Progenitor cell of endocrine pancreas (in vitro differentiated cells): ENCODE results near the gene RALGPS2. TPM values are rescaled to one million over a fixed set of nuclear protein-coding genes. Genes with fewer than 3 reads are reported as not detected.

Experiments used
- DNase-seq: peaks from one replicate; pipeline ENCODE4 v3.0.0; 2021; ENCODE audit warnings: low spot score; ENCODE audit not compliant: unreplicated experiment
- H3K27ac Mint-ChIP-seq: 2 replicates; pipeline ENCODE4 v1.8.0; 2021; ENCODE audit warnings: mild to moderate bottlenecking, moderate library complexity, mixed read lengths
- H3K27me3 Mint-ChIP-seq: 2 replicates; pipeline ENCODE4 v1.8.0; 2021; ENCODE audit warnings: mixed read lengths
- H3K36me3 Mint-ChIP-seq: 2 replicates; pipeline ENCODE4 v1.8.0; 2022; ENCODE audit warnings: mixed read lengths; ENCODE audit not compliant: insufficient read depth
- H3K4me1 Mint-ChIP-seq: 2 replicates; pipeline ENCODE4 v1.8.0; 2021; ENCODE audit warnings: low read depth, mixed read lengths
- H3K4me3 Mint-ChIP-seq: 2 replicates; pipeline ENCODE4 v1.8.0; 2021; ENCODE audit warnings: low read depth, mild to moderate bottlenecking, moderate library complexity, mixed read lengths
- H3K9me3 Mint-ChIP-seq: 2 replicates; pipeline ENCODE4 v1.8.0; 2021; ENCODE audit warnings: low read depth, mixed read lengths
- CTCF ChIP-seq: fragments of 200-600 bp; sonication (generic); IDR thresholded peaks from one replicate; pipeline ENCODE4 v1.5.0; 2021; ENCODE audit warnings: antibody characterized with exemption, mild to moderate bottlenecking; ENCODE audit not compliant: unreplicated experiment
- total RNA-seq: library from RNA; stranded (reverse); gene quantifications from 2 replicates; pipeline ENCODE4 v1.2.1, GENCODE V29; 2021

RALGPS2 gene
- total RNA-seq, 1 donor from 2014 or later = 58.9 TPM

GRCh38 chr1:178932552-178932906 lies 207.5 kb downstream of the RALGPS2 start:
- Mint-ChIP-seq H3K4me3 (no peak overlapping the region), H3K36me3 (no peaks in the 10 kb centered on the region), H3K27me3 (no peaks in the 10 kb centered on the region), H3K9me3 (no peaks in the 10 kb centered on the region), H3K27ac (no peak overlapping the region), H3K4me1 (peaks cover 6% of the 10 kb centered on the region)
- no peak for TF ChIP-seq CTCF
- DNase-seq = no peak

GRCh38 chr1:178933105-178933561 lies 208.1 kb downstream of the RALGPS2 start:
- Mint-ChIP-seq H3K9me3 (no peaks in the 10 kb centered on the region), H3K27ac (peak overlapping the region; percentile 21), H3K4me3 (no peak overlapping the region), H3K27me3 (no peaks in the 10 kb centered on the region), H3K4me1 (peaks cover 6% of the 10 kb centered on the region), H3K36me3 (no peaks in the 10 kb centered on the region)
- no peak for DNase-seq
- TF ChIP-seq CTCF = no peak

GRCh38 chr1:178933709-178934490 lies 208.9 kb downstream of the RALGPS2 start:
- Mint-ChIP-seq H3K9me3 (no peaks in the 10 kb centered on the region), H3K4me1 (peaks cover 2% of the 10 kb centered on the region), H3K27ac (no peak overlapping the region), H3K36me3 (no peaks in the 10 kb centered on the region), H3K27me3 (no peaks in the 10 kb centered on the region), H3K4me3 (no peak overlapping the region)
- TF ChIP-seq CTCF = no peak
- no peak for DNase-seq

GRCh38 chr1:178934546-178934945 lies 209.5 kb downstream of the RALGPS2 start:
- Mint-ChIP-seq H3K4me1 (no peaks in the 10 kb centered on the region), H3K4me3 (no peak overlapping the region), H3K9me3 (no peaks in the 10 kb centered on the region), H3K36me3 (no peaks in the 10 kb centered on the region), H3K27me3 (no peaks in the 10 kb centered on the region), H3K27ac (no peak overlapping the region)
- no peak for DNase-seq
- no peak for TF ChIP-seq CTCF

- Mint-ChIP-seq H3K36me3 (no peaks in the 10 kb centered on the region), H3K27me3 (no peaks in the 10 kb centered on the region), H3K9me3 (no peaks in the 10 kb centered on the region), H3K4me1 (no peaks in the 10 kb centered on the region), H3K27ac (no peak overlapping the region), H3K4me3 (no peak overlapping the region)
- no peak for TF ChIP-seq CTCF
- no peak for DNase-seq
These were observed 210.6 kb downstream of the RALGPS2 start for GRCh38 chr1:178935610-178936009.
